IMR-90 (cell line): ENCODE data around the gene RHOBTB1. TPM values are rescaled to one million over a fixed set of nuclear protein-coding genes. Genes with fewer than 3 reads are reported as not detected.

Experiments used
- ATAC-seq: fragments of 200-7000 bp; cut with Tn5 transposase; 2 replicates; pipeline ENCODE4 v1.9.1; 2020; ENCODE audit warnings: low read depth, mild to moderate bottlenecking, moderate library complexity
- BruUV-seq: library from RNA; stranded (reverse); fragments of 400-500 nt; replicated peaks from 2 replicates; lab custom pipeline; 2021; lab: Mats Ljungman, UMichigan
- CTCF ChIA-PET: fragments of 300-600 bp; formaldehyde crosslinking; extraction: SDS; loops from one replicate; lab custom pipeline; 2021; ENCODE audit warnings: antibody characterized with exemption; lab: Yijun Ruan, JAX
- POLR2A ChIA-PET: fragments of 300-600 bp; sonication (Branson Sonifier 250); formaldehyde crosslinking; loops from one replicate; lab custom pipeline; 2022; ENCODE audit warnings: antibody characterized with exemption; ENCODE audit not compliant: unreplicated experiment; lab: Charles Lee
- DNase-seq: peaks from one replicate; pipeline ENCODE4 v3.0.0; 2013
- H2AFZ ChIP-seq: replicated peaks from 2 replicates; pipeline ENCODE3; 2013; ENCODE audit warnings: low read length, mild to moderate bottlenecking; ENCODE audit not compliant: poor library complexity
- H2AK5ac ChIP-seq: 2 replicates; pipeline ENCODE4 v1.6.1; 2013; ENCODE audit warnings: low read depth, low read length, inconsistent platforms
- H2AK9ac ChIP-seq: replicated peaks from 2 replicates; pipeline ENCODE3; 2013; ENCODE audit warnings: mild to moderate bottlenecking, low read depth, low read length, moderate library complexity; ENCODE audit not compliant: poor library complexity
- H2BK120ac ChIP-seq: 2 replicates; pipeline ENCODE4 v1.6.1; 2013; ENCODE audit warnings: low read depth, low read length, inconsistent platforms
- H2BK15ac ChIP-seq: 3 replicates; pipeline ENCODE4 v1.6.1; 2013; ENCODE audit warnings: low read depth, low read length, inconsistent platforms
- H2BK20ac ChIP-seq: 2 replicates; pipeline ENCODE4 v1.6.1; 2013; ENCODE audit warnings: low read depth, mild to moderate bottlenecking, inconsistent platforms, low read length, moderate library complexity
- H2BK5ac ChIP-seq: 2 replicates; pipeline ENCODE4 v1.6.1; 2013; ENCODE audit warnings: mild to moderate bottlenecking, low read depth, low read length, inconsistent platforms; ENCODE audit not compliant: poor library complexity, severe bottlenecking
- H3K14ac ChIP-seq: replicated peaks from 2 replicates; pipeline ENCODE4 v1.6.1; 2013; ENCODE audit warnings: low read depth, low read length, inconsistent platforms
- H3K18ac ChIP-seq: 2 replicates; pipeline ENCODE4 v1.6.1; 2013; ENCODE audit warnings: low read depth, low read length, control low read depth
- H3K23ac ChIP-seq: 2 replicates; pipeline ENCODE4 v1.6.1; 2013; ENCODE audit warnings: low read depth, low read length, inconsistent platforms
- H3K27ac ChIP-seq: 2 replicates; pipeline ENCODE4 v1.5.1; 2013; ENCODE audit warnings: mild to moderate bottlenecking, control low read depth, low read length; ENCODE audit not compliant: insufficient read depth
- H3K27me3 ChIP-seq: 2 replicates; pipeline ENCODE4 v1.6.1; 2013; ENCODE audit warnings: low read length; ENCODE audit not compliant: control insufficient read depth, insufficient read depth
- H3K36me3 ChIP-seq: 2 replicates; pipeline ENCODE4 v1.6.1; 2013; ENCODE audit warnings: low read length, mixed read lengths; ENCODE audit not compliant: control insufficient read depth, insufficient read depth
- H3K4ac ChIP-seq: 2 replicates; pipeline ENCODE4 v1.6.1; 2013; ENCODE audit warnings: low read depth, low read length, inconsistent platforms
- H3K4me1 ChIP-seq: 2 replicates; pipeline ENCODE4 v1.6.1; 2013; ENCODE audit warnings: low read length, mixed read lengths; ENCODE audit not compliant: control insufficient read depth, insufficient read depth
- H3K4me2 ChIP-seq: 2 replicates; pipeline ENCODE4 v1.6.1; 2013; ENCODE audit warnings: low read depth, mild to moderate bottlenecking, control low read depth, low read length, moderate library complexity
- H3K4me3 ChIP-seq: 2 replicates; pipeline ENCODE4 v1.5.1; 2013; ENCODE audit warnings: low read depth, mild to moderate bottlenecking, control low read depth, low read length, moderate library complexity; ENCODE audit not compliant: insufficient read depth
- H3K56ac ChIP-seq: 2 replicates; pipeline ENCODE4 v1.6.1; 2013; ENCODE audit warnings: low read length, inconsistent platforms; ENCODE audit not compliant: insufficient read depth; ENCODE audit errors: extremely low read depth
- H3K79me1 ChIP-seq, 2 experiments: 2 replicates each; pipeline ENCODE4 v1.6.1; 2013; ENCODE audit warnings: low read length in 2 of 2, inconsistent platforms in 1 of 2, low read depth in 1 of 2
- H3K9ac ChIP-seq: 2 replicates; pipeline ENCODE4 v1.6.1; 2013; ENCODE audit warnings: low read depth, low read length, control low read depth
- H3K9me1 ChIP-seq: 2 replicates; pipeline ENCODE4 v1.6.1; 2013; ENCODE audit warnings: low read length, inconsistent platforms; ENCODE audit not compliant: insufficient read depth
- H3K9me3 ChIP-seq: 2 replicates; pipeline ENCODE4 v1.6.1; 2013; ENCODE audit warnings: low read length; ENCODE audit not compliant: control insufficient read depth, insufficient read depth
- H4K20me1 ChIP-seq: 2 replicates; pipeline ENCODE4 v1.6.1; 2013; ENCODE audit warnings: low read length, inconsistent platforms; ENCODE audit not compliant: insufficient read depth
- H4K5ac ChIP-seq: 2 replicates; pipeline ENCODE4 v1.6.1; 2013; ENCODE audit warnings: mild to moderate bottlenecking, low read depth, low read length, control low read depth
- H4K8ac ChIP-seq, 2 experiments: 2 replicates each; pipeline ENCODE4 v1.6.1; 2013; ENCODE audit warnings: low read depth in 2 of 2, low read length in 2 of 2, control low read depth in 1 of 2, inconsistent platforms in 1 of 2
- H4K91ac ChIP-seq: 2 replicates; pipeline ENCODE4 v1.6.1; 2013; ENCODE audit warnings: low read depth, low read length, inconsistent platforms; ENCODE audit not compliant: insufficient read depth
- MAFK ChIP-seq: IDR thresholded peaks from 2 replicates; pipeline ENCODE4 v1.6.1; 2012; ENCODE audit warnings: low read depth, low read length, improper control_type of control experiment
- POLR2A ChIP-seq: IDR thresholded peaks from 2 replicates; pipeline ENCODE4 v1.6.1; 2012; ENCODE audit warnings: mild to moderate bottlenecking, low read depth, low read length
- WGBS, 2 experiments: methylation state at CpG; one replicate each; pipeline versions ENCODE4 v1.1.5 to v1.1.7; 2013; ENCODE audit warnings: missing lambda C conversion rate in 2 of 2; ENCODE audit not compliant: insufficient read length in 1 of 2; ENCODE audit errors: extremely low coverage in 2 of 2; 5-methylcytosine and 5-hydroxymethylcytosine counted together
- dilution Hi-C: fragments of 300-500 bp; cut with HindIII; formaldehyde crosslinking; loops from one replicate; pipeline ENCODE4 v1.14.3; 2018; ENCODE audit warnings: low sequenced_read_pairs; ENCODE audit not compliant: unreplicated experiment
- in situ Hi-C: fragments of 300-500 bp; cut with MboI; formaldehyde crosslinking; loops from 3 replicates; pipeline ENCODE4 v1.14.3; 2019; ENCODE audit warnings: low sequenced_read_pairs, inconsistent platforms, mixed read lengths
- intact Hi-C: fragments of 100-400 bp; cut with micrococcal nuclease; formaldehyde crosslinking; loops from 2 replicates; pipeline ENCODE4 v1.10.0; 2022
- polyA plus RNA-seq, 3 experiments: library from polyadenylated mRNA; depleted of rRNA; stranded (reverse); fragments of >200 nt; gene quantifications; 2 replicates each; pipeline ENCODE4 v1.2.3, GENCODE V29; 2012; ENCODE audit warnings: low replicate concordance in 1 of 3
- total RNA-seq: library from RNA; depleted of rRNA; stranded (reverse); fragments of >200 nt; gene quantifications from 2 replicates; pipeline ENCODE4 v1.2.3, GENCODE V29; 2012

Gene RHOBTB1
- total and polyA plus RNA-seq, 2 of the 4 experiments (the other 2 are of a cell fraction): 8.9 to 15.2 TPM

DNA sequence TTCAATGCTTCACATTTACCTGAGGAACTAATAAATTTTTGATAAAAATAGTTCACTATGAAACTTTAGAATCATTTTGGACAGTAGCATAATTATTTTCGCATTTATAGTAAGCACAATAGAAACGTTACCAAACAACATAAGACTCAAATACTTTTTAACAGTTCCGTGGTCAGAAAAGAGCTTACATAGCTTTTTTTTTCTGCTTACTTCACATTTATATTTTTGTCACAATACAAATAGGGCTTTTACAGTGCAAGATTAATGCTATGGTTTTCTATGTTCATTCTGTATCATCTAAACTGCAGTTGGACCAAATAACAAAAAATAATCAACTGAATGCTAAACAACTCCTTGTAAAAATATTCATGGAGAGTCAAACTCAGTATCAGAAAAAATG, 26.5 kb upstream of the RHOBTB1 start:
- H4K91ac ChIP-seq: no peak overlapping the region
- dilution Hi-C loops (no loop called here), in situ Hi-C loops (no loop called here), intact Hi-C loops (no loop called here)
- no peak overlapping the region for H2BK15ac ChIP-seq
- POLR2A ChIA-PET: no interaction called here
- no peak overlapping the region for H3K9ac ChIP-seq
- no TSS peak for BruUV-seq
- no peak overlapping the region for H3K56ac ChIP-seq
- TF ChIP-seq POLR2A: no peak
- peak; percentile 49; the same call in 1 of the 2 replicates for TF ChIP-seq MAFK
- H2AK9ac ChIP-seq: no peak overlapping the region
- no peak overlapping the region for H3K23ac ChIP-seq
- H3K27me3 ChIP-seq: no peaks in the 10 kb centered on the region
- H4K5ac ChIP-seq: no peak overlapping the region
- no peaks in the 10 kb centered on the region for H3K9me3 ChIP-seq
- DNase-seq: no peak
- no peak overlapping the region for H3K27ac ChIP-seq
- CTCF ChIA-PET: no interaction called here
- no peak overlapping the region for H4K8ac ChIP-seq
- no peaks in the 10 kb centered on the region for H3K79me1 ChIP-seq
- no peak overlapping the region for H3K4ac ChIP-seq
- H3K4me1 ChIP-seq: peaks cover 2% of the 10 kb centered on the region; the same call in 1 of the 2 replicates
- H3K9me1 ChIP-seq: peaks cover 3% of the 10 kb centered on the region; the same call in 1 of the 2 replicates
- no peak overlapping the region for H3K4me2 ChIP-seq
- no peak overlapping the region for H3K4me3 ChIP-seq
- H4K20me1 ChIP-seq: no peaks in the 10 kb centered on the region
- no peak overlapping the region for H3K14ac ChIP-seq
- no peak overlapping the region for H2BK5ac ChIP-seq
- H3K36me3 ChIP-seq: no peaks in the 10 kb centered on the region
- H3K18ac ChIP-seq: no peak overlapping the region
- no peak overlapping the region for H2AK5ac ChIP-seq
- H2BK20ac ChIP-seq: no peak overlapping the region
- H2BK120ac ChIP-seq: no peak overlapping the region
- no peak for ATAC-seq
- WGBS, 2 experiments: no CpG with 5 or more reads among the region's 3 CpGs
- no peak overlapping the region for H2AFZ ChIP-seq
